ENCODE results near the gene LRRC23. TPM values are rescaled to one million over a fixed set of nuclear protein-coding genes. Genes with fewer than 3 reads are reported as not detected.

Gene LRRC23
- total and polyA plus RNA-seq, 2 experiments from 2014 or later, result 2.4 to 9.1 TPM

- Mint-ChIP-seq H3K27ac (no peak overlapping the region), H3K9me3 (no peaks in the 10 kb centered on the region), H3K4me3 (no peak overlapping the region), H3K4me1 (no peaks in the 10 kb centered on the region; the same call in 1 of the 3 replicates), H3K36me3 (ENCODE audit: low read depth) (no peaks in the 10 kb centered on the region), H3K27me3 (ENCODE audit: insufficient read depth, low read depth, poor library complexity) (peaks cover 1% of the 10 kb centered on the region)
- Histone ChIP-seq H4K20me1 (replicated peaks; ENCODE audit: insufficient read depth) (no peaks in the 10 kb centered on the region), H3K4me1 (ENCODE audit: insufficient read depth) (peaks cover 17% of the 10 kb centered on the region), H3K9me2 (ENCODE audit: insufficient read depth) (no peaks in the 10 kb centered on the region), H3K27ac (ENCODE audit: low read depth) (no peak overlapping the region), H3K36me3 (ENCODE audit: insufficient read depth) (no peaks in the 10 kb centered on the region), H3K27me3 (ENCODE audit: insufficient read depth) (no peaks in the 10 kb centered on the region), H2AFZ (no peak overlapping the region), H3F3A (replicated peaks; ENCODE audit: low read depth) (peaks cover 6% of the 10 kb centered on the region; the same call in 1 of the 2 replicates), H3K4me3 (no peak overlapping the region), H3K4me2 (no peak overlapping the region), H3K79me2 (replicated peaks; ENCODE audit: insufficient read depth) (no peaks in the 10 kb centered on the region)
- no peak for TF ChIP-seq EZH2 (IDR thresholded peaks at IDR 0.05; ENCODE audit: low read depth, unreplicated experiment)
- TF ChIP-seq REST (IDR thresholded peaks at IDR 0.05; ENCODE audit: unreplicated experiment), result no peak
- TF ChIP-seq EZH2phosphoT487 (IDR thresholded peaks at IDR 0.05; ENCODE audit: unreplicated experiment), result no peak
- no peak for TF ChIP-seq ZNF114 (CRISPR knock-in tag; IDR thresholded peaks at IDR 0.05)
- no peak for TF ChIP-seq ZNF462 (CRISPR knock-in tag; IDR thresholded peaks at IDR 0.05)
- no peak for TF ChIP-seq ZNF331 (CRISPR knock-in tag; IDR thresholded peaks at IDR 0.05; ENCODE audit: low read depth)
- TF ChIP-seq JUNB (IDR thresholded peaks at IDR 0.05; ENCODE audit: unreplicated experiment), result no peak
- no peak for TF ChIP-seq CREB1 (CRISPR knock-in tag; IDR thresholded peaks at IDR 0.05; ENCODE audit: low read depth)
- no peak for TF ChIP-seq CTCF (conservative IDR thresholded peaks at IDR 0.05; ENCODE audit: low read depth in 2 of 2)
- TF ChIP-seq NANOG (IDR thresholded peaks at IDR 0.05; ENCODE audit: borderline replicate concordance), result no peak
- no peak for TF ChIP-seq POLR2AphosphoS5 (IDR thresholded peaks at IDR 0.05; ENCODE audit: low read depth)
- TF ChIP-seq ETS1 (IDR thresholded peaks at IDR 0.05), result no peak
- TF ChIP-seq STAT1 (IDR thresholded peaks at IDR 0.05; ENCODE audit: unreplicated experiment), result no peak
- DNase-seq (ENCODE audit: low spot score) (no peak), ATAC-seq (no peak)
Observed at GRCh38 chr12:6902448-6902847, 2.2 kb upstream of the LRRC23 start.

All from GM23338 (cell line).